KMS-11 (cell line): Measurements from ENCODE around the gene SLC35E3.

Experiments
- H2AFZ ChIP-seq: fragments of 200-600 bp; sonication (generic); 2 replicates; pipeline ENCODE4 v1.6.1; 2016; ENCODE audit warnings: antibody characterized with exemption, mixed run types, low read depth
- H3K27ac ChIP-seq: fragments of 200-600 bp; sonication (generic); 2 replicates; pipeline ENCODE4 v1.6.1; 2016; ENCODE audit warnings: mild to moderate bottlenecking, mixed run types
- H3K27me3 ChIP-seq: fragments of 200-600 bp; sonication (generic); 2 replicates; pipeline ENCODE4 v1.6.1; 2017; ENCODE audit warnings: mild to moderate bottlenecking, low read depth, mixed run types, moderate library complexity; ENCODE audit not compliant: insufficient read depth
- H3K36me3 ChIP-seq: fragments of 200-600 bp; sonication (generic); 2 replicates; pipeline ENCODE4 v1.6.1; 2017; ENCODE audit warnings: mild to moderate bottlenecking, mixed run types; ENCODE audit not compliant: insufficient read depth
- H3K4me1 ChIP-seq: fragments of 200-600 bp; sonication (generic); 2 replicates; pipeline ENCODE4 v1.6.1; 2016; ENCODE audit warnings: mild to moderate bottlenecking, low read depth, mixed run types; ENCODE audit not compliant: poor library complexity, severe bottlenecking
- H3K4me2 ChIP-seq: fragments of 200-600 bp; sonication (generic); 2 replicates; pipeline ENCODE4 v1.7.0; 2016; ENCODE audit warnings: mild to moderate bottlenecking, mixed run types
- H3K4me3 ChIP-seq: fragments of 200-600 bp; sonication (generic); IDR thresholded peaks from 2 replicates; pipeline ENCODE4 v1.6.1; 2017; ENCODE audit warnings: low read depth, low read length, mixed read lengths; ENCODE audit not compliant: insufficient read depth
- H3K79me2 ChIP-seq: fragments of 200-600 bp; sonication (generic); 2 replicates; pipeline ENCODE4 v1.6.1; 2016; ENCODE audit warnings: low read depth, mixed run types; ENCODE audit not compliant: insufficient read depth
- H3K9ac ChIP-seq: fragments of 200-600 bp; sonication (generic); 2 replicates; pipeline ENCODE4 v1.6.1; 2016; ENCODE audit warnings: mild to moderate bottlenecking, mixed run types
- H4K20me1 ChIP-seq: fragments of 200-600 bp; sonication (generic); 2 replicates; pipeline ENCODE4 v1.6.1; 2016; ENCODE audit warnings: mild to moderate bottlenecking, mixed run types; ENCODE audit not compliant: insufficient read depth
- CTCF ChIP-seq: fragments of 200-600 bp; sonication (generic); conservative IDR thresholded peaks from 2 replicates; pipeline ENCODE4 v1.6.1; 2017; ENCODE audit warnings: low read depth, mild to moderate bottlenecking, antibody characterized with exemption, low read length, moderate library complexity, mixed read lengths

The SLC35E3 gene

DNA sequence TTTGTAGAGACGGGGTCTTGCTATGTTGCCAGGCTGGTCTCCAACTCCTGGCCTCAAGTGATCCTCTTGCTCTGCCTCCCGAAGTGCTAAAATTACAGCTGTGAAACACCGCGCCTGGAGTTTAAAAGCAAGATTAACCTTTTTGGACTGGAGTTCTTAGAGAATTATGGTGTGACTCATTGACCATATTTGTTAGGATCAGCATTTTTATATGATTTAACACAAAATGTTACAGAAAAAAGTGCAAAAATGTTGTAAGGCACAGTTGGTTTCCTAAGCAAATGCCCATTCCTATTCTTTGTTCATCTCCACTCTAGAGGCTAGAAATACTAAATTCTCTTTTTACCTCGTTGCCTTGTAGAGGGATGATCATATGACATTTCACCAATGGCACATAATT is 27.6 kb downstream of the SLC35E3 start:
- no peak overlapping the region for H3K9ac ChIP-seq
- no peak overlapping the region for H3K27ac ChIP-seq
- H4K20me1 ChIP-seq = no peaks in the 10 kb centered on the region
- H3K4me2 ChIP-seq = no peak overlapping the region
- H3K36me3 ChIP-seq = no peaks in the 10 kb centered on the region
- no peaks in the 10 kb centered on the region for H3K79me2 ChIP-seq
- H3K27me3 ChIP-seq = no peaks in the 10 kb centered on the region
- H3K4me3 ChIP-seq = no peak overlapping the region
- no peak overlapping the region for H2AFZ ChIP-seq
- no peak for TF ChIP-seq CTCF
- no peaks in the 10 kb centered on the region for H3K4me1 ChIP-seq

DNA sequence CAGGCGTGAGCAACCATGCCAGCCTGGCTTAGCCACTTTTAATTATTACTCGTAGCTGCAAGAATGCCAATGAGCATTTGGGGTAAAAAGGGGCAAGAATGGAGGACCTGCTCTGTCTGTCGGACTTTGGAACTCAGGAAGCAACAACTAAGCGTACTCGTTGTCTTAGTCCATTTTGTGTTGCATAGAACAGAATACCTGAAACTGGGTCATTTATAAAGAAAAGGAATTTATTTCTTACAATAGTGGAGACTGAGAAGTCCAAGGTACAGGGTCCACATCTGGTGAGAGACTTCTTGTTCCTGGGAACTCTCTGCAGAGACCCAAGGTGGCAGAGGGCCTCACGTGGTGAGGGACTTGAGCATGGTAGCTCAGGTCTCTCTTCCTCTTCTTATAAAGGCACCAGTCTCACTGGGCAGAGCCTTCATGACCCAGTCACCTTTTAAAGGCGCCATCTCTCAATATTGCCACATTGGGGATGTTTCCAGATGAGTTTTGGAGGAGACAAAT is 29.2 kb downstream of the SLC35E3 start:
- Histone ChIP-seq H3K4me1 (peaks cover 4% of the 10 kb centered on the region), H3K27ac (no peak overlapping the region), H3K36me3 (no peaks in the 10 kb centered on the region), H3K4me2 (no peak overlapping the region), H4K20me1 (no peaks in the 10 kb centered on the region), H3K9ac (no peak overlapping the region), H3K79me2 (no peaks in the 10 kb centered on the region), H2AFZ (no peak overlapping the region), H3K27me3 (no peaks in the 10 kb centered on the region), H3K4me3 (no peak overlapping the region)
- TF ChIP-seq CTCF = no peak

GRCh38 chr12:68776976-68777610 is 31.1 kb downstream of the SLC35E3 start:
- no peaks in the 10 kb centered on the region for H3K36me3 ChIP-seq
- H3K27ac ChIP-seq = no peak overlapping the region
- H2AFZ ChIP-seq = no peak overlapping the region
- TF ChIP-seq CTCF = no peak
- H4K20me1 ChIP-seq = no peaks in the 10 kb centered on the region
- no peak overlapping the region for H3K9ac ChIP-seq
- peaks cover 4% of the 10 kb centered on the region for H3K4me1 ChIP-seq
- H3K27me3 ChIP-seq = no peaks in the 10 kb centered on the region
- no peak overlapping the region for H3K4me3 ChIP-seq
- no peak overlapping the region for H3K4me2 ChIP-seq
- H3K79me2 ChIP-seq = no peaks in the 10 kb centered on the region

DNA sequence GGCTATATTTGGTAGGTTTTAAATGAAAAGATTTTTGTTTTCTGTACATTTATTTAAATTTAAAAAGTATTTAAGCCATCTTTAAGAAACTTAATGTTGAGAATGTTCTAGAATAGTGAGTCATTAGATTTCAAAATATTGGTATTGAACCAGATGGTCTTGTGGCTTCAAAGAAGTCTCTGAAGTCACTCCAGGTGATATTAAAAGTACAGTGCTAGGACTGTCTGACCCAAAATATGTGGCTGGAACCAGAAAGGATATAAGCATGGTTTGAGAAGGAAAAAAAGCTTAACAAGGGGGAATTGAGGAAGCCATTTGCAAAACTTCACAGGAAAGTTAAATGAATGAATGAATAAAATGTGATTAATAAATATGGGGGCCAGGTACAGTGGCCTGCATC is 33.3 kb downstream of the SLC35E3 start:
- H3K4me3 ChIP-seq = no peak overlapping the region
- H3K36me3 ChIP-seq = no peaks in the 10 kb centered on the region
- TF ChIP-seq CTCF = no peak
- no peaks in the 10 kb centered on the region for H4K20me1 ChIP-seq
- H3K9ac ChIP-seq = no peak overlapping the region
- H3K27me3 ChIP-seq = no peaks in the 10 kb centered on the region
- H3K4me2 ChIP-seq = no peak overlapping the region
- H3K4me1 ChIP-seq = peaks cover 4% of the 10 kb centered on the region
- H2AFZ ChIP-seq = no peak overlapping the region
- no peak overlapping the region for H3K27ac ChIP-seq
- H3K79me2 ChIP-seq = no peaks in the 10 kb centered on the region
